HL-60/S4 (cell line): ENCODE results near the gene DOK6.
"Not testable (repeated sequence)": the region's sequence is repeated elsewhere in the genome, so short reads cannot be mapped to it uniquely, and the experiment has no call there.

Experiments used
- in situ Hi-C: fragments of 300-500 bp; cut with MboI; formaldehyde crosslinking; loops from 2 replicates; pipeline ENCODE4 v1.14.3; 2022; ENCODE audit warnings: low sequenced_read_pairs

The DOK6 gene

DNA sequence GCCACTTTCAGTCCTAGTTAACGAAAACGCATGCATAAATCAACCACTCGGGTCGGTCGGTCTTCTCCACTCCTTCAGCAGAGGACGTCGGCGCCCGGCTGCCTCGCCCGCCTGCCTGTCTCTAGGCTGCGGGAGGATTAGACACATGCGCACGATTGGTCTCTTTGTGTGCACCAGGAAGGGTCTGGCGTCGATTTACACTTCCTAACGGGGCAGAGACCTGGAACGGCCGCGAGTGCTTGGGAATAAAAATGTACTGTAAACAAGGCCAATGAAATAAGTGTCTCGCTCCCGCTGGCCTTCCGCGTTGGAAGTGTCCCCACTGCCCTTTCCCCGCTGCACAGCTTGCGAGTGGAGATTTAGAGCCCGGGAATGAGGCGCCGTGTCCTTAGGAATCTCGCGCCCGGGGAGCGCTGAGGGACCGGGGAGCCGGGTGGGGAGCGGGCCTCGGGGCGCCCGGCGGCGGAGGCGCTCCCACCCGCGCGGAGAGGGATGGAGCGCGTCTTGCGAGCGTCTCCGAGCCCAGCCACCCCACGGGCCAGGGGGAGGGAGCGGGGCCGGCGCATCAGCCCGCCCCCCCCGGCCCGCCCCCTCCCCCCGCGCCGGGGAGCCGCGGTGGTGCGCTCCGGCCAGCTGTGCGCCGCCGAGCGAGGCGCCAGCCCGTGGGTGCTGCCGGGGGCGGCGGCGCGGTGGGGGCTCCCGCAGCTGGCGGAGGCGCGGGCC lies at the start of gene DOK6:
TSS of gene DOK6 (plus strand) at position 636 of the 723 bp plus-strand sequence.
- in situ Hi-C loops, result no loop called here

DNA sequence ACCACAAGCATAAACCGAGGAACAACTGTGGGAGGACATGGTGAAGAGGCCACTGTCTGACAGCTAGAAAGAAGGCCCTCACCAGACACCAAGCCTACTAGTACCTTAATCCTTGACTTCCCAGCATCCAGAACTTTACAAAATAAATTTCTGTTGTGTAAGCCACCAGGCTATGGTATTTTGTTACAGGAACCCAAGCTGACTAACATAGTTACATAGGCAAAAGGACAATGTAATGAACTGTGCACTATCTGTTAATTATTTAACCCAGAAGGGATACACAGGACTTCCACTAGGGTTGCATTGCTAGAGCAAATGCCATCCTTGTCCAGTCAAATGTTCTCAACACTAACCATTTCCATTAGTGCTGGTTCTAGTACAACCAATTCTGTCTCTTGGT lies 47.7 kb upstream of the DOK6 start:
- in situ Hi-C loops, result no loop called here

DNA sequence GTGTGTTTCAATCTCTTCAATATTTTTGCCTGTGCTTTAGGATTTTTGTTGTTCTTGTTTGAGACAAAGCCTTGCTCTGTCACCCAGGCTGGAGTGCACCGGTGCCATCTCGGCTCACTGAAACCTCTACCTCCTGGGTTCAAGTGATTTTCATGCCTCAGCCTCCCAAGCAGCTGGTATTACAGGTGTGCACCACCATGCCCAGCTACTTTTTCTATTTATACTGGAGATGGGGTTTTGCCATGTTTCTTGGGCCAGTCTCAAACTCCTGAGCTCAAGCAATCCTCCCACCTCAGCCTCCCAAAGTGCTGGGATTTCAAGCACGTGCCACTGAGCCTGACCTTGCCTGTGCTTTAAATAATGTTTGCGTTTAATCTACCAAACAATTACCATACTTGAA lies 43.1 kb upstream of the DOK6 start:
- in situ Hi-C loops, result no loop called here

DNA sequence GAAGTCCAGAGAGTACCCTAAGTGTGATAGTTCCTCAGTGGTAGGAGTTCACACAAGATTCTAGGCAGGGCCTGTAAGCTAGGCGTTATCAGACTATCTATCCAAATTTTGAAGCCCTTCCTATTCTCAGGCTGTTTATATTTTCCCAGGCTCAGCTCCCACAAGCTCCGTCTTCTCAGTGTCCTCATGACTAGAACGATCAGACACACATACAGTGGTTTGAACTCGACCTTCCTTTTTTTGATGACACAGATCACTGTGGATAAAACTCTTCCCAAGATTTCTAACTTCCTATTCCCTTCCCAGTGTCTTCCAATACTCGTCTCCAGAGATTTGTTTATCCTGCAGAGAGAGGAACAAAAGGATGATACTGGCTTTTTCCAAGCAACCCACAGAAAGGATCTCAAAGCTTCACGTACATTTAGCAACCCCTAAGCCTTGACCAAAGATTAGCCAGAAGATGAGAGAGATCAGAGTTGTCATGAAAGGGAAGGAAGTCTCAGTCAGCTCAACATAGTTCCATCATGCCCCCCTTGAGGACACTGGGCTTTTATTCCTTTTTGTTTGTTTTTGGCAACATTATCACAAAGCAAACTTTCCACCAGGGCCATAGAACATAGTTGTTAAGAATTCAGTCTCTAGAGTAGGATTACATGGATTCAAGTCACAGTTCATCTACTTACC lies 42.3 kb upstream of the DOK6 start:
- in situ Hi-C loops, result no loop called here

DNA sequence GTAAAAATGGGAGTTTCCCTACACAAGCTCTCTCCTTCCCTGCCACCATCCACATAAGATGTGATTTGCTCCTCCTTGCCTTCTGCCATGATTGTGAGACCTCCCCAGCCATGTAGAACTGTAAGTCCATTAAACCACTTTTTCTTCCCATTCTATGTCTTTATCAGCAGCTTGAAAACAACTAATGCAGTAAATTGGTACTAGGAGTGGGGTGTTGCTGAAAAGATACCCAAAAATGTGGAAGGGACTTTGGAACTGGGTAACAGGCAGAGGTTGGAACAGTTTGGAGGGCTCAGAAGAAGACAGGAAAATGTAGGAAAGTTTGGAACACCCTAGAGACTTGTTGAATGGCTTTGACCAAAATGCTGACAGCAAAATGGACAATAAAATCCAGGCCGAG lies 40.9 kb upstream of the DOK6 start:
- in situ Hi-C loops, result not testable (repeated sequence)

DNA sequence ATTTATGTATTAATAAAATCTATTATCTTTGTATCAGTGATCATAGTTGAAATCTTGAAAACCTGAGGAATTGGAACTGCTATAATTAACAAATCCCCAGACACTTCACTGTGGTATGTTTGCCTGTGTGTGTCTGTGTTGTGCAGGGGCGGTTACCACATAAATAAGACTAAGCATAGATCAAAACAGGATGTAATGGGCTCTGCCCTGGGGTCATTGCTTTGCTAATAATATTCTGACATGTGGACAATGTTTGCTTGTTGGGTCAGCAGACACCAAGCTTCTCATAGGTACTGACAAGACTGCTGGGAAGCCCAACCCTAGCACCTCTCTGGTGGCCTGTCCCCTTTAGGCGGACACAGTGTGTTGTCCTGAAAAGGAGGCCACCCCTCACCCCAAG lies 35.8 kb upstream of the DOK6 start:
- in situ Hi-C loops, result no loop called here

DNA sequence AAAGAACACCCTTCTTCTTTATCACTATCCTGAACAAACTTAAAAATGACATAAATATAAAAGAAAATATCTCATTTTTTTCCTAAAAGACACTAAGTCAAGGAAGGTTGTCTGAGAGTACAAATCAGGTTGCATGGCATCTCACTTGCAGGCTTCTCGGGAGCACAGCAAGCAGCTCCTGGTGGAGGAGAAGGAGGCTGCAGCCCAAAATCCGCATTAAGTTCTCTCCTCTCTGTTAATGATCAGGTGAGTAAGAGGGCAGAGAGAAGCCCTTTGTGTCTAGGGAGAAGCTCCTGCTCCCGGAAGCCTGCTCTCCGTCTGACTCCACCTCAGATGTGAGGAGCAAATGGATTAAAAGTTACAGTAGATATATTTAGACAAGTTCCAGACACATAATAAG lies 35.0 kb upstream of the DOK6 start:
- in situ Hi-C loops, result no loop called here

DNA sequence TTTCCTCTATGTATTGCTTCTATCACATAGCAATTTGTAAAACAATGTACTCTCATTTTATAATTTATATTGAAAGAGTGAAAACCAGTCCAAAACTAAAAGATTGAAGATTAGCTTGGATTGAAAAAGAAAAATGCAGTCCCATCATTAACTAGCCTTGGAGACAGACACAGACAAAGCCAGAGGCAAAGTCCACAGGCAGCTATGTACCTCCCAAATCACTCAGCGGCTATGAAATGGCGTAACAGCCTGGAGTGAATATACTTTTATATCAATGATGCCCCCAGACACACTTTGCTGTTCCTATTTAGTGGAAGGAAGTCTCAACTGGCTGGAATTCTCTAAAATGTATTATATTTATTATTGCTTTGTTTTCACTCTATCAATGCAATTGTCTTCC lies 33.6 kb upstream of the DOK6 start:
- in situ Hi-C loops, result no loop called here

DNA sequence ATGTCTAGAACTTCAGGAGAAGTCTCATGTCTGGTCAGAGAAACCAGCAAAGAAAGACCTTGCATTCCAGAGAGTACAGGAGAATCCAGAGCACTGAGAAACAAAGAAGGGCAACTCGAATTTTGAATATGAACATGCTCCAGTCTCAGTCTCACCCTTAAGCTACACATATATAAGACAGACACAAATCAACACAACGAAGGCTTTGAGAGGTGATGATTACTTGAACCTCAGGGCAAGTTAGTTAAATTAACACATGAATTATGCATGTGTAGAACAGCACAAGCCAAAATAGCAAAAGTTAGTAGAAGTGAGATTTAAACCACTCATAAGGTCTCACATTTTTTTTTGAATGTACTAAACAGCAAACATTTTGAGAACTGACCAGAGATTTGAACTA lies 29.0 kb upstream of the DOK6 start:
- in situ Hi-C loops, result no loop called here

DNA sequence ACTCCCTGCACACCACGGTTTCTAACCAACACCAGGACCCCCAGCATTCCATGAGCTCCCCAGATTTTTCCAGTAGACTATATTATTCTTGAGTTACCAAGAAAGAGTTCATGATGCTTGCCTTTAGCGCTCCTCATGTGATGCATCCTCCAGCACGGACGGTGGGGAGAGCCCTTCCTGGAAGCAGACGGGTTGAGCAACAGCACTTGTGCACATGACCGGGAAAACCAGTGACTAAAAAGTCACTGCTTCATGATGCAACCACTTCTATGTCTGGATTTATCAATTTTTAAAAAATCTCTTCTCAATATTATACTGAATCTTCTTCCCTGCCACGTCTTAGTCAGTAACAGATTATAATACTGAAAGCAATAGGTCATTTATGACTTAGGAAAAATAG lies 20.4 kb upstream of the DOK6 start:
- in situ Hi-C loops, result no loop called here

DNA sequence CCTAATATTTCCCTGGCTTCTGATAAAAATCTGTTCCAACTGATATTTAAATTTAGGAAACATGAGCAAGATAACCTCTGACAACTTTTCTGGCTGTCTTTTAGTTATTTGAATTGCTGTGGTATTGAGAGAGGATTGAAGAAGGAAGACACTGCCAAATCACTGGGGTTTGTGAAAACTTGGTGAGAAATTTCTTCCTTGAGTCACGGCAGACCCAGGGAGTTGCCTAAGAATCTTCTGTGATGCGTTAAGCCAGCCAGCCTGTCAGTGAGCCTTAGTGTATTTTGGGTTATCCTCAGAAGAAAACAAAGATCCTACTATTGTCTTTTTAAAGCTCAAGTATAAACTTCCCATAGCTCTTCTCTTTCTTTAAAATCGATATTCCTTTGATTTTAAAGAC lies 17.5 kb upstream of the DOK6 start:
- in situ Hi-C loops, result no loop called here

DNA sequence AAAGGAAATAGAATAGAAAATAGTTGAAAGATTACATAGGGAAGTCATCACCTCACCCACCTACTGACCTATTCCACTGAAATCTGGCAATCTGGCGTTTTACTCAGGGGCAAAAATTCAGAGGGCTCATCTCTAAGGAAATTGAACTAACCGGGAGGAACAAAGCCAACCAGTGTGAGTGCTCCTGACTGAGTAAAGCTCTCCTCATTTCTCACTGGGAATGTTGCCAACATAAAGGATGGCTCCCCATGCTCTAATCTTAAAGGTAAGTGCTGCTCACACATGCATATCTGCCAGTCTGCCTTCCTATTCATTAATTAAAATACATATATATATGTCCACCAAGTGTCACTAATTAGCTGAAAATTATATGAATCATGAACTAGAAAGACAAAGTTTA lies 13.5 kb upstream of the DOK6 start:
- in situ Hi-C loops, result no loop called here

DNA sequence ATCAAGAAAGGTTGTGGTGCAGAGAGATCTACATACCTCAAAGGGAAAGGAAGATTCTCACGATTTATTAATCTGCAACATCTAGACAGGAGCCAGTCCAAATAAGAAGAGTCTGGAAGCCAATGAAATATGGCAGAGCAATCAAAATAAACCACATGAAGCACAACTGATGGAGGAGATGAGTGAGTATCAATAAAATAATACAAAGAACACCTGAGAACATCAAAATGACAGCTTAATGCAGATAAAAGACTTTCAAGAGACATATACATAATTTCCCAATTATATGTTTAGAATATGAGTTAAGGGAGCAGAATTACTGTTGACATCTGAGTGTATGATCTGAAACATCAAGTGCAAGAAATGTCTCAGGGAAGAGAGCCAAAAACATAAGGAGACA lies 12.5 kb upstream of the DOK6 start:
- in situ Hi-C loops, result no loop called here

DNA sequence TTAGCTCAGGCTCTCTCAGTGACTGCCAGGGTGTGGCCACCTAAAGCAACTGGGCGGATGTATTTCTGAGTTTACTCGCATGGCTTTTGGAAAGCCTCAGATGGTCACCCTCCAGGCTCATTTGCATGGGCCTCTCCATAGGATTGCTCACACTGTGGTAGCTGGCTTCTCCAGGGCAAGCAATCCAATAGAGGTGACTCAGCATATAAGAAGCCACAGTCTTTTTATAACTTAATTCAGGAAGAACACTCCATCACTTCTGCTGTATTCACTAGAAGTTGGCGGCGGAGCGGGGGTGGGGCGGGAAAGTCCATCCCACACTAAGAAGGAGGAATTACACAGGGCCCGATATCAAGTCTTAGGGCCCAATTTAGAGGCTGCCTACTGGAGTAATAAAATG lies 3.6 kb upstream of the DOK6 start:
- in situ Hi-C loops, result no loop called here

DNA sequence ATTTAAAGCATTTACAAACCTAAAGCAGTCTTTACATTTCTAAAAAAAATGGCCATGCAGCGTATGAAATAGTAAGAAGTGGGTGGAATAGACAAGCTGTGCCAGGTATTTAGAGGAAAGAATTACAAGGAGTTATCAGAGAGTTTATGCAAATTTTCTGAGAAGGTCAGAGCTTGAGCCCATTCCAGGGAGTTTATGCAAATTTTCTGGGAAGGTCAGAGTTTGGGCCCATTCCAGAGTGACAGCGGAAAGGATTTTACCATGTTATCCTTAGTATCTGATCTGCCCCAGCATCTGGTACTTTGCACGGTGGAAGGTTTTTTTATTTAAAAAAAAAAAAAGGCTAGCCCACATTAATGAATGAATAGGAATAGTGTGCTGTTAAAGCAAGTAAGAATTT lies 1.4 kb upstream of the DOK6 start:
- in situ Hi-C loops, result no loop called here

DNA sequence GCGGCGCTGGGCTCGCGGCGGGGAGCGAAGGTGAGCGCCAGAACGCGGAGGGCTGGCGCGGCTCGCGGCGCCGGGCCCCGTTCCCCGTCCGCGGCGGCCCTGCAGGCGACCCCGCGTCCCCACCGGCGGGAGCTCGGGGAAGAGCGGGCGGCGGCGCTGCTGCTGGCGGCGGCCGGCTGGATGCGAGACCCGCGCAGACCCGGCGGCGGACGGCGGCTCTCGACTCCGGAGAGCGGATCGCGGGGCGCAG lies 213 bp downstream of the DOK6 start:
- in situ Hi-C loops, result no loop called here

DNA sequence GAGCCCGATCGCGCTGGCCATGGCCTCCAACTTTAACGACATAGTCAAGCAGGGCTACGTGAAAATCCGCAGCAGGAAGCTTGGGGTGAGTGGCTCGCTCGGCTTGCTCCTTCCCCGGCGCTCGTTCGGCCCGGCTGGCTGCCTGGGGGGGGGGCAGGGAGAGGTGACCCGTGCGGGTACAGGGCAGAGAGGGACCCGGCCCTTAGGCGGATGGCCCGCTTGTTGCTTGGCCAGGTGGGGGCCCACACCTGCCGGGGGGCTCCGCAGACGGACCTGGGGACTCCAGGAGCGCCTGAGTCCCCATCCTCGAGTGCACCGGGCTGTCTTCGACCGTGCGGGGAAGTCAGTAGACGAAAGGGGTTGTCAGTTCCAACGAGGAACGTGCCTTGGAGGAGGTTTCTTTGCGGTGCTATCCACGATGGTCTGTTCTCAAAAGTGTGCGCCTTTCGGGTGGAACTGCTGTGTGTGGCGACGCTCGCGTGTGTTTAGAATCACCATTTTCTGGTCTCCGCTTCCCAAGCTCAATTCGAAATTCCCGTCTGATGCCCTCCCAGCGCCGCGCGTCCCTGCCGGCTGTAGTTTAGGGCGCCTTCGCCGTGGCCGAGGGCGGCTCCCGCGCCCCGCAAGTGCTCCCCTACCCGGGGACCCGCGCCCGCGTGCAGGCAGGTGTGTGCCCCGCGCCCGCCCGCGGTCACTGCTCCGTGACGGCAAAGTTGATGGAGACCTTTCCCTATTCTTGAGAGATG lies 711 bp downstream of the DOK6 start:
- in situ Hi-C loops, result no loop called here

DNA sequence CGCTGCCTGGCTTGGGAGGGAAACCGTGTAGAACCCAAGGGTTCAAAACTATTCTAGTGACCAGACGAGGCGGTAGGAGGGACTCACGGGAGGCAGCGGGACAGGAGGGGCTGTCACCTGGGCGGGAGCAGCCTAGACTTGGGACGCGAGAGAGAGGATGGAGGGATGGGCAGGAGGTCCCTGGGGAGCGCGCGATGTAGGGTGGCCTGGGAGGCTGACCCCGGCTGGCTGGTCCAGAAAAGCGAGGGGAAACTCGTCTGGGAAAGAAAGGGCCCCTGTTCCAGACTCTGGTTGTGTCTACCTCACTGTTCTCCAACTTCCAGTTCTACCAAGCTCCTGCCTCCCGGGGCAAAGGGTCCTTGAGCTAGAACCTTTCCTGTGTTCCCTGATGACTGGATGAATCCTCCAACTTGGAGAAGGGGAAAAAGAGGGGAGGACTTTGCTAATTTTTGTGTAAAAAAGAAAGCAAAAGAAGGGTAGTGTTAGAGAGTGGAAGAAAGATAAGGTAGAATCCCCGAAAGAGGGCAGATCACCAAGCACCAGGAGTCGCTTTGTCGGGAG lies 1.4 kb downstream of the DOK6 start:
- in situ Hi-C loops, result no loop called here

DNA sequence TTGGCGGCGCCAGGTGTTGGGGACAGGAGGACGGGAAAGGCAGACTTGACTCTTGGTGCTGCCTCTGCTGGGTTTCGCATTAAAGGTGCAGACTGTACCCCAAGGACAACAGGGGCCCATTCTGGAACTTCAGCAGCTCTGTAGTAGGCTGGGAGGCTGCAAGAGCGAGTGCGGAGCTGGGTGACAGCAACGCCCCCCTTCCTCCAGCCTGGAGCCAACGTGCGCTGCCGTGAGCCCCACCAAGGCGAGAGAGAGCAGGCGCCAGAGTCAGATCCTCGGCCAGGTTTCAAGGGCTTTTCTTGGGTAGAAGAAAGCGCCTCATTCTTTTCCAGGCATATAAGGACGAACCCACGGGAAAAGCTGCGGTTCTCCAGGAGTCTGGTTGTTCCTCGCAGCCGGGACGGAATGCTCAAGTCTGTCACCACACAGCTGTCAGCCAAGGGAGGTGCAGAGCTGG lies 1.9 kb downstream of the DOK6 start:
- in situ Hi-C loops, result no loop called here

DNA sequence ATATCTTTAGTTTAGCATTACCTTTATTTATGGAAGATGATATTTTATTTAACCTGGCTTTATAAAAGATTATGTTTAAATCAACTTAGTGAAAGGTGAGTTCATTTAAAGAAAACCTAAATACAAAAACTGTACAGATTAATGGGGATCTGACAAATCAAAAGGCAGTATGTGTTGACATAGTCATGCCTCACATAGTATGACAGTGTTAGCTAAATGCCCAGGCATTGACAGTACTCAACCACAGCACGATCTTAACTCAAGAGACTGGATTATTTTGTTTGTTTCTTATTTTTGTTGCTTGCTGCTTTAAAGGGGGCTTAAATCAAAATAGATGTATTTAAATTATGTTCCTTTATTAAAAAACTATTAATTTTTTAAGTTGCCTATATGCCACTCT lies 7.8 kb downstream of the DOK6 start:
- in situ Hi-C loops, result no loop called here

DNA sequence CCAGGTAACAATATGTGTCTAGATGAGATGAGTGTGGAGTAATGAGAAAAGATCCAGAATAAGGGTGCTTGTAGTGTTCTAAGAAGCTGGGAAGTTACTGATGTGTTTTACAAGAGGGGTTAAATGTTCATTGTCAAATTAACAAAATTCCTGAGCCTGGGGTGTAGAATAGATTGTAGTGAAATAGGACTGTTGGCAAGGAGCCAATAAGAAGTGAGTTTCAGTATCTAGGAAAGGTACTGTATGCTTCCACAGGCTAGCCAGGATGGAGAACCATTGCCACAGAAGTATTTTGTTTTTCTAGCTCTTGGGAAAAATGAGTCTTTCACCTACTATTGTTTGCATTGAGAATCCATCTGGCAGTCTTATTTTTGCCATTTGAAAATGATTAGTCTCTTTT lies 10.5 kb downstream of the DOK6 start:
- in situ Hi-C loops, result no loop called here

DNA sequence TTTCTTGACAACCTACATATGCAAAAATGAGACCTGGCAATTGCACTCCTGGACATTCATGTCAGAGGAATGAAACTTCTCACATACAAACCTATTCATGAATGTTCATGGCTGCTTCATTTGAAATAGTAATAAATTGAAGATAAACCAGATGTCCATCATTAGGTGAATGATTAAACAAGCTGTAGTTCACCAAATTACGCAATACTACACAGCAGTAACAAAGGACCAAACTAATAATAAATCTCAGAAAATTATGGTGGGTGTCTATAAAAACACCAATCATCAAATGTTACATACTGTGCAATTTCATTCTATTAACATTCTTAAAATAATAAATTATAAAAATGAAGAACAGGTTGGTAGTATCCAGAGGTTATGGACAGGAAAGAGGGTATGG lies 13.5 kb downstream of the DOK6 start:
- in situ Hi-C loops, result no loop called here
